GM21717 (cell line): ENCODE measurements around the gene TMPRSS11E.
A peak's percentile ranks its signal among the peaks of the same experiment; 100 is the strongest.
"Not testable (repeated sequence)": the region's sequence is repeated elsewhere in the genome, so short reads cannot be mapped to it uniquely, and the experiment has no call there.

ENCODE experiments used
- ATAC-seq: cut with Tn5 transposase; IDR thresholded peaks from one replicate; pipeline ENCODE4 v1.9.1; 2021; ENCODE audit warnings: mild to moderate bottlenecking, moderate library complexity; ENCODE audit not compliant: unreplicated experiment

TMPRSS11E gene

GRCh38 chr4:68461790-68462189, 14.5 kb downstream of the TMPRSS11E start:
- no peak for ATAC-seq

- no peak for ATAC-seq
Measured at GRCh38 chr4:68462691-68463090, 15.4 kb downstream of the TMPRSS11E start.

DNA sequence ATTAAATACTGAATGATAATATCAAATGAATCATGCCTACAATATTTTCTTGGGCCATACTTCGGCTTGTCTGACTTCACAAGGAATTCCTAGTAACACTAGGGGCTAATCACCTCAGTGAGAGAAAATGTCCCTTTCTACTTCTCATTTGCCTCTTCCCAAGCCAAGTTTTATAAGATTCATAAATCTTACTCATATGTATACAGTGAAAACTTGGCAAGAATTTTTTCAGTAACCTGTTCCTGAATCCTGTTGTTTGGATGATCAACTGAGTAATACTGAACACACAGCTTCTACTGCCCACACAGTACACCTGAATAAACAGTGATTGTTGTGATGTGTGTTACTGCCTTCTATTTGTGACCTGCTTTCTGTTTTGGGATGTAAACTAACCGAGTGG, 16.5 kb downstream of the TMPRSS11E start:
- no peak for ATAC-seq

DNA sequence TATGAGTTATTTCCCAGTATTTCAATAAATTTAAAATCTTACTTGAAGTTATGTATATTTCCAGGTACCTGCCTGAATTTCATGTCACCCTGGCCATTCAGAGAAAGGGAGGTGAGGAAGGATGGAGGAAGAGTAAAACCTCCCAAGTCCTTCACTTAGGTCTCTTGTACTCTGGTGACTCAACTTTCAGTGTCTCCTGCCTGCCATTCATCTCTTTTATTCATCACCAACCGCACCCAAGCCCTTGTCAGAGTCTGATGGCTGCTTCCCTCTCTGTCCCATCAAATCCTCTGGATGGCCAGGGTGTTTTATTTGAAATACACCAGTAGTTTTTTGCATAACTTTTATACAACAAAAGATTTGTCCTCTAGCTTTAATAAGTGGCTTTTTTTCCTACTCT, 17.8 kb downstream of the TMPRSS11E start:
- ATAC-seq, result no peak

- ATAC-seq, result no peak
Measured at GRCh38 chr4:68466185-68466584, 18.9 kb downstream of the TMPRSS11E start.

DNA sequence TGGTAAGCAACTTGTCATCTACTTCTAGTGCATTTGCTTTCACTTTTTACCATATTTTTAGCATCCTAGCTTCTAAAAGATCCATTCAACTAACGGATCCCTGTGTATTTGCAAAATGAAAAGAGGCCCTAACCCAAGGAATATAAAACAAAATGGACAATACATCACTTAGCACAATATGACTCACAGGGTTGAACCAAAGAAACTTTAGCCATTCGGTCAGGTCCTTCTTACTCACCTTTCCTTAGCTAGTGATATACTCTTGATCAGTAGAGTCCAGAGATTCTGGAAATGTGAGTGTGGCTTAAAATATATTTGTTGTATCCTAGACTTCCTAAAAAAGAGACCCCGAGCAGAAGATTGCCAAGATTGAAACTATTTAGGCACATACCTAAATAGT, 19.5 kb downstream of the TMPRSS11E start:
- no peak for ATAC-seq

GRCh38 chr4:68469482-68469881, 22.2 kb downstream of the TMPRSS11E start:
- ATAC-seq, result peak; percentile 80

- no peak for ATAC-seq
Measured at GRCh38 chr4:68476191-68476590, 28.9 kb downstream of the TMPRSS11E start.

- ATAC-seq, result no peak
Measured at GRCh38 chr4:68489338-68489737, 42.1 kb downstream of the TMPRSS11E start.

DNA sequence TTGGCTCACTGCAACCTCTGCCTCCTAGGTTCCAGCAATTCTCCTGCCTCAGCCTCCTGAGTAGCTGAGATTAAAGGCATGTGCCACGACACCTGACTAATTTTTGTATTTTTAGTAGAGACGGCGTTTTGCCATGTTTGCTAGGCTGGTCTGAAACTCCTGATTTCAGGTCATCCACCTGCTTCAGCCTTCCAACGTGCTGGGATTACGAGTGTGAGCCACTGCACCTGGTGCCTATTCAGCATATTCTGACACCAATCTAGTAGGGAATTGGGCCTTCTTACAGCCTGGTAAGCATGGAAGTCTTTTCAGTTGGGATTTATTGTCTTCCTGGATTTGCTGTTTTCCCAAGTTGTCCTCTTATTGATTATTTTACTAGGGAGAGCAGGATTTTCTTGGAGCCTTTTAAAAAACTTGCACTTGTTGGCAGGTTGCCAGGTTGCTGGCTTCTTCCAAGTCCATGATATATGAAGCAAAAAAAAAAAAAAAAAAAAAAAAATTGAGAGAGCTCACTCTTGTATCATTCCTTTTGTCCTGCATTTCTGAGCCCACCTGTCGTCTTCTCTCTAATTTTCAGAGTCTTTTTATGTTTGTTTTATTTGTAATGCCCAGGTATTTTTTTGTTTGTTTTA, 43.7 kb downstream of the TMPRSS11E start:
- ATAC-seq, result no peak

GRCh38 chr4:68494688-68495087, 47.4 kb downstream of the TMPRSS11E start:
- ATAC-seq, result peak; percentile 49

GRCh38 chr4:68498413-68499007, 51.2 kb downstream of the TMPRSS11E start:
- peak; percentile 94 for ATAC-seq

DNA sequence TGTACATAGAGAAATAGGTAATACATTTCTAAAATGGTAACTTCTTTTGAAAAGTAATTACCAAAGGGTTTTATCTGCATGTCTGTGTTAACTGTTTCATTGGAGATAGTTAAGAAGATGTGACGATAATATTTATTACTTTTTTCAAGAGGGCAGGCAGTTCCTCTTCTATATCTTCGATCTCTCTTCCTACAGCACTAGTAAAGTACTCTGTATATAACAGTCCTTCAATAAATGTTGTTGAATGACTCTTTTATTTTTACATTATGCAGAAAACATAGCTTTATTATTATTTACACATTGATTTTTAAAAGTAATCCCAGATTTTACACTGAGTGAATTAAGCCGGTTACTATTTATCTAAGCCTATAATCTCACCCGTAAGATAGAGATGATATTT, 51.8 kb downstream of the TMPRSS11E start:
- no peak for ATAC-seq

GRCh38 chr4:68503462-68503861, 56.2 kb downstream of the TMPRSS11E start:
- ATAC-seq, result not testable (repeated sequence)

- ATAC-seq, result not testable (repeated sequence)
Measured at GRCh38 chr4:68504836-68505235, 57.6 kb downstream of the TMPRSS11E start.

- not testable (repeated sequence) for ATAC-seq
Measured at GRCh38 chr4:68505452-68505851, 58.2 kb downstream of the TMPRSS11E start.

GRCh38 chr4:68518889-68519288, 71.6 kb downstream of the TMPRSS11E start:
- ATAC-seq, result no peak

- no peak for ATAC-seq
Measured at GRCh38 chr4:68520985-68521384, 73.7 kb downstream of the TMPRSS11E start.

DNA sequence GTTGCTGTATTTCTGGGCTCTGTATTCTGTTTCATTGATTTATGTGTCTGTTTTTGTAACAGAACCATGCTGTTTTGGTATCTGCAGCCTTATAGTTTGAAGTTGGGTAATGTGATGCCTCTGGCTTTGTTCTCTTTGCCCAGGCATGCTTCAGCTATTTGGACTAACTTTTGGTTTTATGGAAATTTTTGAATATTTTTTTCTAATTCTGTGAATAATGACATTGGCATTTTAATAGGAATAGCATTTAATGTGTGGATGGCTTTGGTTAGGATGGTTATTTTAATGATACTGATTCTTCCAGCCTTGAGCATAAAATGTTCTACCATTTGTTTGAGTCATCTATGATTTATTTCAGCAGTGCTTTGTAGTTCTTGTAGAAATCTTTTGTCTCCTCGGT, 75.0 kb downstream of the TMPRSS11E start:
- not testable (repeated sequence) for ATAC-seq

DNA sequence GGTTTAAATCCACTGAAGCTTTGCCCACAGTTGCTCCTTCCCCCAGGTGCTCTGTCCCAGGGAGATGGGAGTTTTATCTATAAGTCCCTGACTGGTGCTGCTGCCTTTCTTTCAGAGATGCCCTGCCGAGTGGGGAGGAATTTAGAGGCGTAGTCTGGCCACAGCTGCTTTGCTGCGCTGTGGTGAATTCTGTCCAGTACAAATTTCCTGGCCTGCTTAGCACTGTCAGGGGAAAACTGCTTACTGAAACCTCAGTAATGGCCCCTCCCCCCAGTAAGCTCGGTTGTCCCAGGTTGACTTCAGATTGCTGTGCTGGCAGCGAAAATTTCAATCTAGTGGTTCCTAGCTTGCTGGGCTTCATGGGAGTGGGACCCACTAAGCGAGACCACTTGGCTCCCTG, 88.7 kb downstream of the TMPRSS11E start:
- ATAC-seq, result no peak

- no peak for ATAC-seq
Measured at GRCh38 chr4:68536375-68536774, 89.1 kb downstream of the TMPRSS11E start.

GRCh38 chr4:68542742-68543141, 95.5 kb downstream of the TMPRSS11E start:
- not testable (repeated sequence) for ATAC-seq
